CD1c-positive myeloid dendritic cell (primary cell): Measurements from ENCODE around the gene NTNG2.
A peak's percentile ranks its signal among the peaks of the same experiment; 100 is the strongest.
"Not testable (repeated sequence)": the region's sequence is repeated elsewhere in the genome, so short reads cannot be mapped to it uniquely, and the experiment has no call there.

ENCODE experiments used
- DNase-seq: peaks from one replicate; pipeline ENCODE4 v3.0.0-alpha.2; 2016; ENCODE audit errors: extremely low spot score

Gene NTNG2, protein sequence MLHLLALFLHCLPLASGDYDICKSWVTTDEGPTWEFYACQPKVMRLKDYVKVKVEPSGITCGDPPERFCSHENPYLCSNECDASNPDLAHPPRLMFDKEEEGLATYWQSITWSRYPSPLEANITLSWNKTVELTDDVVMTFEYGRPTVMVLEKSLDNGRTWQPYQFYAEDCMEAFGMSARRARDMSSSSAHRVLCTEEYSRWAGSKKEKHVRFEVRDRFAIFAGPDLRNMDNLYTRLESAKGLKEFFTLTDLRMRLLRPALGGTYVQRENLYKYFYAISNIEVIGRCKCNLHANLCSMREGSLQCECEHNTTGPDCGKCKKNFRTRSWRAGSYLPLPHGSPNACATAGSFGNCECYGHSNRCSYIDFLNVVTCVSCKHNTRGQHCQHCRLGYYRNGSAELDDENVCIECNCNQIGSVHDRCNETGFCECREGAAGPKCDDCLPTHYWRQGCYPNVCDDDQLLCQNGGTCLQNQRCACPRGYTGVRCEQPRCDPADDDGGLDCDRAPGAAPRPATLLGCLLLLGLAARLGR

GRCh38 chr9:132161743-132162184 lies at the start of gene NTNG2:
TSS of gene NTNG2 (plus strand) at chr9:132162058. CDS start at chr9:132166832, 4,774 bp downstream.
- no peak for DNase-seq

- DNase-seq = peak; percentile 40
These were observed 47.7 kb upstream of the NTNG2 start for GRCh38 chr9:132114102-132114707.

DNA sequence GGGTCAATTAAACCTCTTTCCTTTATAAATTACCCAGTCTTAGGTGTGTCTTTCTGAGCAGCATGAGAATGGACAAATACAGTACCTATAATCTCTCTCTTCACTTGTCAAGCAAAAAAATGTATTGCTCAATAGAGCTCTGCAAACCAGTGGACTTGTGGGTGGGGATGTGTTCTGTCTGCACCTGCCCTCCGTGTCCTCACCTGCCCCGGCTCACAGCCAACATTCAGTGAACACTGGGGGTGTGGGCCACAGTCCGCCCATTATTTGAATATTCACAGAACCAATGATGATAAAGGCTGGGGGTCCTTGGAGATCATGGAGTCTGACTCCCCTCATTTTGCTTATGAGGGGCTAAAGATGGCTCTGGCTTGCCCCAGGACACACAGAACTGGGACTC lies 45.3 kb upstream of the NTNG2 start:
- no peak for DNase-seq

DNA sequence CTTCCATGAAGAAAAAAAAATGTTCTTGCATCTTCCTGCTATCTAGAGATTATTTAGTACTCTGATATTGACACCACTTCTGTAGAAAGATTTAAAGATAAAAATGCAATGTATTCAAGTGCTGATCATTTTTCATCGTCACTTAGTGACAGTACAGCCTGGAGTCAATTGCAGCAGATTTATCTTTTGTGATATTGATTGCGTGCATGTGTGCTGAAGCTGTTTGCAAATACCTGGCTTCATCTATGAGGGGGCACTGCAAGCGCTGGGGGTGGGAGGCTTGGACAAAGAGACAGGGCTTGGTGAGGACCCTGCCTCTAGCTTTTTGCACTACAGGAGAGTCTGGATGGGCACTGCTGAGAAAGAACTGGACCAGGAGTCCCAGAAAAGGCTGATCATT lies 44.2 kb upstream of the NTNG2 start:
- DNase-seq = no peak

DNA sequence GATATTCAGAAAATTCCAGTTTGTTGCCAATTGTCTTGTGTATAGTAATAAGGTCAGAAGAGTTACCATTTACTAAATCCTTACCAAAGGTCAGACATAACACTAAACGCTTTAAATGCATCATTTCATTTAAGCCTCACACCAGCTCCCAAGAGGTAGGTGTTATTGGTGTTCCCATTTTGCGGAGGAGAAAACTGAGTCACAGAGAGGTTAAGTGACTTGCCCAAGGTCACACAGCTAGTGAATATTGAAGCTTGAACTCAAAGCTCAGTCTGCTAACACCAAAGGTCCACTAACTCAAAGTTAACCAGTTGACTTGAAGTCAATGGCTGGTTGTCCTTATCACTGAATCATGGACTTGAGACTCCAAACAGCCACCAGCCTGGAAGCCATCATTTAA lies 40.8 kb upstream of the NTNG2 start:
- DNase-seq = no peak

GRCh38 chr9:132124800-132125199 lies 37.1 kb upstream of the NTNG2 start:
- DNase-seq = no peak

GRCh38 chr9:132125361-132125760 lies 36.5 kb upstream of the NTNG2 start:
- DNase-seq = no peak

- DNase-seq = no peak
These were observed 35.7 kb upstream of the NTNG2 start for GRCh38 chr9:132125944-132126679.

- DNase-seq = no peak
These were observed 35.1 kb upstream of the NTNG2 start for GRCh38 chr9:132126680-132127236.

GRCh38 chr9:132127888-132128534 lies 33.8 kb upstream of the NTNG2 start:
- DNase-seq = no peak

DNA sequence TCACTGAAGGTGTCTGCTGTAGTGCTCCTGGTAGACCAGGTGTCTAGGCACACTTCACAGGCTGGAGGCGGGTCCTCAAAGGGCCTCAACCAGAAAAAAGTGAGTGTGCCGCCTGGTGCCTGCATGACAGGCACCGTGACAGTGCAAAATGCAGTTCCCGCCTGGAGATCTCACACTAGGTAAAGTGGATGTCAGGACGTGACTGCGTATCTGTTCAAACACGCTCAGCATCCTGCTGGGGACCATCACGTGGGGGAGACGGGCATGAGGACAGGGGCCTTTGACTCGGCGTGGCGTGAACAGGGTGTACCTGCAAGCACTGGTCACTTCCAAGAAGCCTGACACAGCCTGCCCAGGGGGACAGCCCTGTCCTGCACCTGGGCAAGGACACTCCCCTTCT lies 32.3 kb upstream of the NTNG2 start:
- no peak for DNase-seq

DNA sequence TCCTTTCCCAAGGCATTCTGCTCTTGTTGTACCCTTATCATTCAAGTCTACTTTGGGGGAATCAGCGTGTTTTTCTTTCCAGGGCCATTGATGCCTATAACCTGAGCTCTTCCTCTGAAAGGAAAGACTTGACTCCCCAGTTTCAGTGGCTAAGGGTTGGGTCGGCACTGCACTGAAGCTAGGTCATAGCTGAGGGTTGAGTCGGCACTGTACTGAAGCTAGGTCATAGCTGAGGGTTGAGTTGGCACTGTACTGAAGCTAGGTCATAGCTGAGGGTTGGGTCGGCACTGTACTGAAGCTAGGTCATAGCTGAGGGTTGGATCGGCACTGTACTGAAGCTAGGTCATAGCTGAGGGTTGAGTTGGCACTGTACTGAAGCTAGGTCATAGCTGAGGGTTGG lies 27.8 kb upstream of the NTNG2 start:
- not testable (repeated sequence) for DNase-seq

DNA sequence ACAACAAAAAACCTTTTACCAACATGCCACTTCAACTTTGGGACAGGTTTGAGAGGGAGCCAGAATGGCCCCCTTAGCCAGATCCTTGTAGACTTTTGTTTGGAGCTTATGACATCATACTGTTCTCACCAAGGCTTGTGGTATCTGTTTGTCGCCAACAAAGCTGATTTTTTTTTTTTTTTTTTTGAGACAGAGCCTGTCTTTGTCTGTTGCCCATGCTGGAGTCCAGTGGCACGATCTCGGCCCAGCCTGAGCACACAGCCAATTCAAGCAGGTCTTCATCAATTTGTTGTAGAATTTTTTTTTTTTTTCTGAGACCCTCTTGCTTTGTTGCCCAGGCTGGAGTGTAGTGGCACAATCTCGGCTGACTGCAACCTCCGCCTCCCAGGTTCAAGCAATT lies 26.4 kb upstream of the NTNG2 start:
- no peak for DNase-seq

DNA sequence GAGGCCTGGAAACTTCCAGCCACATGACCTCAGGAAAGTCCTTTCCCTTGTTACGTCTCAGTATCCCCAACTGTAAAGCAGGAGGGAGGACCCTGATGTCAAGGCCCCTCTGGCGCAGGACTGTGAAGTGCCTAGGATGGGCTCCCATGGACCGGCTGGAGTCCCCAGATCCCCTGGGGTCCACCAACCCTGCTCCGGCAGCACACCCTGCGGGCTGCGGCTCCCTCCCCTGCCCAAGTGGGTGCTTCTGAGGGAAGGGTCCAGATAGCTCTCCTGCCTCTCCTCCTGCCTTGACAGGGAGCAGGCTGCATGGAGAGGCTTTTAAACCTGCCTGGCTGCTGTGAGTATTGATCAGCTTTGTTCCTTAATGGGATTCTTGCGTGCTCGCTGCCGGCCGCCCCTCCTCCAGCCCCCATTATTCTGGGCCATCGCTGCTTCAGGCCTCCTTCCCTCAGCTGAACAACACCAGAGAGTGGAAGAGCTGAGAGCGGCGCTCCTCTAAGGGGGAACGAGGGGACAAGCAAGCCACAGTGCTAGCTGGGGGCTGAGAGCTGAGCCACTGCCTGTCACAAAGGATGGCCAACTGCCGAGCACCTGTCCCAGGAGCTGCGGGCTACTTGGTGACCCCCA lies 25.6 kb upstream of the NTNG2 start:
- DNase-seq = no peak

DNA sequence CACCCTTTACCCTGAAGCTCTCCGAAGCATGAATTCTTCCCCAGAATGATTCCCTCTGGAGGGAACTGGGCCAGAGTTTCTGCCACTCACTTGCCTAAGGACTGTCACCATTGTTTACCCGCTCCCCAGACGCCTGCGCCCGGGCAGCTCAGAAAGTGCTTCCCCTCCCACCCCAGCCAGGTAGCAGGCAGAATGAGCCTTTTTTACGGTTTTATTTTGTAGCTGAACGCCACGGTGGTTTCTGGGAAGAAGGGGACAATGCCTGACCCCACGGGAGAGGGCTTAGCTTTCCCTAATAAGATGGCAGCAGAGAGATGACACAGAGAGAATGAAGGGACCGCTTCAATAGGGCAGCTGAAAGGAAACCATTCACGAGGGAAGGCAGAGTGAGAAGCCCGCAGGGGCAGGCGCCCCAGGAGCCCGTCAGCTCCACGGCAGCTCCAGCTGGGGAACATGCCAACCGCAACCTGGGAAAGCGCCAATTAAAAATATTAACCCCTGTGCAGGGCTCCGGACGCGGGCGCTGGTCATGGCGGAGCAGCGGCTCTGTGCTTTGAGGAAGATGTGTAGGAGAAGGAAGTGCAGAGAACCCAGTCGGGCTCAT lies 20.4 kb upstream of the NTNG2 start:
- no peak for DNase-seq

DNA sequence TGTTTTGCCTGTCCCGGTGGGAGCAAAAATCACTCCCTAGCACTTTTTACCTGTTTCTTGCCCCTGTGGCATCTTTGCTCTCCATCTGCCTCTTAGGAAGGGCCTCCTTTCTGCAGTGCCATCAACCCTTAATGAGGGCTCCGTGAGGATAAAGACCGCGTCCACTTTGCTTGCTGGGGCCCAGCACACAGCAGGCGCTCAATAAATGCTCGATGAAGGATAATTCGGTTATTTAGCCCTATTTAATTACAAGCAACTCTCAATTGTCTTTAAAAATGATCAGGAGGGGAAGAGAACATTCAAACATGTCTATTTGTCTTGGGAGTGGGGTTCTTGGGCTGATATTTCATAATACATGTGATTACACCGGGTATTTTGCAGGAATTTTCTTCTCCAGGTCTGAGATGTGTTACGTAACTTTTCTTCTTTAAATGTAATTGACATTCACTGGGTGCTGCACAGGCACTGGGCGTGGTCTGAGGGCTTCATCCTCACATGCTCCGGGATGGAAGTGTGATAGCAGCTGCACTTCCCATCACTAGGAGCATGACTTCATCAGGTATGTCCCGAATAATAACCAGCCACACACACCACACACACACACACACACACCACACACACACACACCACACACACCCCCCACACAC lies 19.8 kb upstream of the NTNG2 start:
- no peak for DNase-seq

DNA sequence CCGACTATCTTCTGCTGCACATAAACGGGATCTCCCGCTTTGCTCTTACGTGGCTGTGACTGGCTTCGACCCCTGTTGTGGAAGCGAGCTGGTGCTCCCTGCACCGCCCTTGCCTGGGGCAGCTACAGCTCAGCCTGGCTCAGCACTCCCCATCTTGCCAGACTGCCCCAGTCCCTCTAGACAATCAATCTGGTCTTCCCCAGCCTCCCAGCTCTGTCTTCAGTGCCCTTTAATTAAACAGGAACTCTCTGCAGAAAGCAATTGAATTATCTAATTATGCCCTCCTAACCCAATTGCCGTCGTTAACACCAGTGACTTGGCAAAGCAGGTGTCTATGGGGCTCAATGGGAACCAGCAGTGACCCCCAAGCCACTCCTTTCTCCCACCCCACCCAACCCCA lies 18.9 kb upstream of the NTNG2 start:
- no peak for DNase-seq

- DNase-seq = no peak
These were observed 18.5 kb upstream of the NTNG2 start for GRCh38 chr9:132143359-132143758.

- no peak for DNase-seq
These were observed 17.0 kb upstream of the NTNG2 start for GRCh38 chr9:132144708-132145365.

DNA sequence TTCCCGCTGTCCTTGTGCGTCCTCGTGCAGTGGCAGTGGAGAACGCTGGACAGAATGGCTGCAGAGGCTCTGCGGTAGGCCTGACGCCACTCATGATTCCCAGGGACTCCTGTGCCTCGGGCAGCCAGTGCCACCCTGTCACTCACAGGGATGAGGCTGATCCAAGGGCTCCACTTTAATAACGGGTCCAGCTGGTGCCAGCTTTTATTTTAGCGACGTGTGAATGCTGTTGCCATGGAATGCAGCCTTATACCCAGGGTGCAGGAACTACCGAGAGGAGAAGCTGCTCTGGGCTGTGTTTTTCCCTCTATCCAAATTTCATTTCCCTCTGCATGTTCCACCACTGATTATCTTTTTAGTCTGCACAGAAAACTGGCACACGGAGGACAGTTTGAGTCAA lies 15.8 kb upstream of the NTNG2 start:
- no peak for DNase-seq
